Measurements from ENCODE around the gene GET4.

The GET4 gene

GRCh38 chr7:854118-854775 lies 22.1 kb upstream of the GET4 start:
- no peaks in the 10 kb centered on the region for H3K4me1 Mint-ChIP-seq
- H3K27me3 Mint-ChIP-seq: no peaks in the 10 kb centered on the region
- no peak overlapping the region for H3K27ac Mint-ChIP-seq
- H3K4me3 Mint-ChIP-seq: no peak overlapping the region
- DNase-seq (no peak), ATAC-seq (no peak)
- H3K9me3 Mint-ChIP-seq: no peaks in the 10 kb centered on the region
- peaks cover 37% of the 10 kb centered on the region for H3K36me3 Mint-ChIP-seq (ENCODE audit: low read depth)

GRCh38 chr7:855686-856369 lies 20.5 kb upstream of the GET4 start:
- DNase-seq (no peak), ATAC-seq (no peak)
- peaks cover 44% of the 10 kb centered on the region for H3K36me3 Mint-ChIP-seq (ENCODE audit: low read depth)
- H3K4me3 Mint-ChIP-seq: no peak overlapping the region
- no peaks in the 10 kb centered on the region for H3K27me3 Mint-ChIP-seq
- H3K27ac Mint-ChIP-seq: no peak overlapping the region
- H3K4me1 Mint-ChIP-seq: no peaks in the 10 kb centered on the region
- no peaks in the 10 kb centered on the region for H3K9me3 Mint-ChIP-seq

- Mint-ChIP-seq H3K4me3 (no peak overlapping the region), H3K27ac (no peak overlapping the region), H3K9me3 (no peaks in the 10 kb centered on the region), H3K27me3 (no peaks in the 10 kb centered on the region), H3K4me1 (no peaks in the 10 kb centered on the region), H3K36me3 (ENCODE audit: low read depth) (peaks cover 48% of the 10 kb centered on the region)
- DNase-seq: no peak
- ATAC-seq: no peak
These were observed 19.8 kb upstream of the GET4 start for GRCh38 chr7:856444-857095.

GRCh38 chr7:857661-858060 lies 18.7 kb upstream of the GET4 start:
- Mint-ChIP-seq H3K27ac (no peak overlapping the region), H3K36me3 (ENCODE audit: low read depth) (peaks cover 47% of the 10 kb centered on the region), H3K27me3 (no peaks in the 10 kb centered on the region), H3K4me1 (no peaks in the 10 kb centered on the region), H3K4me3 (no peak overlapping the region), H3K9me3 (no peaks in the 10 kb centered on the region)
- DNase-seq (no peak), ATAC-seq (no peak)

- H3K27me3 Mint-ChIP-seq: no peaks in the 10 kb centered on the region
- no peaks in the 10 kb centered on the region for H3K9me3 Mint-ChIP-seq
- DNase-seq: no peak
- no peak overlapping the region for H3K4me3 Mint-ChIP-seq
- no peaks in the 10 kb centered on the region for H3K4me1 Mint-ChIP-seq
- H3K36me3 Mint-ChIP-seq (ENCODE audit: low read depth): peaks cover 40% of the 10 kb centered on the region
- no peak for ATAC-seq
- H3K27ac Mint-ChIP-seq: no peak overlapping the region
These were observed 16.9 kb upstream of the GET4 start for GRCh38 chr7:859359-860030.

GRCh38 chr7:860149-860548 lies 16.2 kb upstream of the GET4 start:
- Mint-ChIP-seq H3K4me3 (no peak overlapping the region), H3K36me3 (ENCODE audit: low read depth) (peaks cover 43% of the 10 kb centered on the region), H3K27ac (no peak overlapping the region), H3K4me1 (no peaks in the 10 kb centered on the region), H3K9me3 (no peaks in the 10 kb centered on the region), H3K27me3 (no peaks in the 10 kb centered on the region)
- no peak for DNase-seq
- no peak for ATAC-seq

- no peaks in the 10 kb centered on the region for H3K4me1 Mint-ChIP-seq
- H3K9me3 Mint-ChIP-seq: no peaks in the 10 kb centered on the region
- no peak overlapping the region for H3K4me3 Mint-ChIP-seq
- no peak overlapping the region for H3K27ac Mint-ChIP-seq
- DNase-seq (no peak), ATAC-seq (no peak)
- H3K27me3 Mint-ChIP-seq: no peaks in the 10 kb centered on the region
- H3K36me3 Mint-ChIP-seq (ENCODE audit: low read depth): peaks cover 42% of the 10 kb centered on the region
These were observed 15.1 kb upstream of the GET4 start for GRCh38 chr7:861222-861621.

GRCh38 chr7:862157-862556 lies 14.2 kb upstream of the GET4 start:
- Mint-ChIP-seq H3K36me3 (ENCODE audit: low read depth) (peaks cover 45% of the 10 kb centered on the region), H3K4me1 (no peaks in the 10 kb centered on the region)

GRCh38 chr7:863106-863505 lies 13.2 kb upstream of the GET4 start:
- DNase-seq (no peak), ATAC-seq (no peak)
- Mint-ChIP-seq H3K36me3 (ENCODE audit: low read depth) (peaks cover 48% of the 10 kb centered on the region), H3K4me3 (no peak overlapping the region), H3K4me1 (no peaks in the 10 kb centered on the region), H3K27me3 (no peaks in the 10 kb centered on the region), H3K9me3 (no peaks in the 10 kb centered on the region), H3K27ac (no peak overlapping the region)

More at GRCh38 chr7:862157-862556, 14.2 kb upstream of the GET4 start:
- ATAC-seq (no peak), DNase-seq (no peak)
- Mint-ChIP-seq H3K4me3 (no peak overlapping the region), H3K27ac (no peak overlapping the region), H3K9me3 (no peaks in the 10 kb centered on the region), H3K27me3 (no peaks in the 10 kb centered on the region)

GRCh38 chr7:865921-866320 lies 10.4 kb upstream of the GET4 start:
- Mint-ChIP-seq H3K27ac (no peak overlapping the region), H3K36me3 (ENCODE audit: low read depth) (peaks cover 38% of the 10 kb centered on the region), H3K27me3 (no peaks in the 10 kb centered on the region), H3K4me3 (no peak overlapping the region), H3K9me3 (no peaks in the 10 kb centered on the region), H3K4me1 (peaks cover 8% of the 10 kb centered on the region)
- no peak for DNase-seq
- ATAC-seq: no peak

GRCh38 chr7:867001-867405 lies 9.4 kb upstream of the GET4 start:
- Mint-ChIP-seq H3K27me3 (no peaks in the 10 kb centered on the region), H3K4me1 (peaks cover 11% of the 10 kb centered on the region), H3K36me3 (ENCODE audit: low read depth) (peaks cover 34% of the 10 kb centered on the region), H3K4me3 (no peak overlapping the region), H3K9me3 (no peaks in the 10 kb centered on the region), H3K27ac (no peak overlapping the region)
- ATAC-seq (no peak), DNase-seq (no peak)

- H3K27me3 Mint-ChIP-seq: no peaks in the 10 kb centered on the region
- H3K4me3 Mint-ChIP-seq: no peak overlapping the region
- H3K9me3 Mint-ChIP-seq: no peaks in the 10 kb centered on the region
- H3K36me3 Mint-ChIP-seq (ENCODE audit: low read depth): peaks cover 32% of the 10 kb centered on the region
- ATAC-seq (peak; percentile 22), DNase-seq (no peak)
- H3K4me1 Mint-ChIP-seq: peaks cover 11% of the 10 kb centered on the region
- no peak overlapping the region for H3K27ac Mint-ChIP-seq
These were observed 8.8 kb upstream of the GET4 start for GRCh38 chr7:867406-868188.

- Mint-ChIP-seq H3K27me3 (no peaks in the 10 kb centered on the region), H3K27ac (no peak overlapping the region), H3K36me3 (ENCODE audit: low read depth) (peaks cover 35% of the 10 kb centered on the region), H3K4me3 (no peak overlapping the region), H3K9me3 (no peaks in the 10 kb centered on the region), H3K4me1 (peaks cover 13% of the 10 kb centered on the region)
- ATAC-seq (no peak), DNase-seq (no peak)
These were observed 8.2 kb upstream of the GET4 start for GRCh38 chr7:868189-868486.

- ATAC-seq: no peak
- no peaks in the 10 kb centered on the region for H3K9me3 Mint-ChIP-seq
- no peak overlapping the region for H3K27ac Mint-ChIP-seq
- H3K27me3 Mint-ChIP-seq: no peaks in the 10 kb centered on the region
- DNase-seq: no peak
- peaks cover 43% of the 10 kb centered on the region for H3K36me3 Mint-ChIP-seq (ENCODE audit: low read depth)
- peaks cover 22% of the 10 kb centered on the region for H3K4me1 Mint-ChIP-seq
- no peak overlapping the region for H3K4me3 Mint-ChIP-seq
These were observed 7.0 kb upstream of the GET4 start for GRCh38 chr7:869348-869747.

All from activated naive CD8-positive, alpha-beta T cell treated with anti-CD3 and anti-CD28 coated beads, Interleukin-2, amount 50 U/mL, for 24 hours (primary cell).